Ammon's horn (tissue), 1 donor: ENCODE results near the gene EFNB1.
A peak's percentile ranks its signal among the peaks of the same experiment; 100 is the strongest.

Experiments
- DNase-seq: peaks from one replicate; pipeline ENCODE4 v3.0.0-alpha.2; 2016; ENCODE audit warnings: low spot score

Gene EFNB1

GRCh38 chrX:68827848-68828624 is 785 bp upstream of the EFNB1 start:
- peak; percentile 70 for DNase-seq

GRCh38 chrX:68829582-68830418 is 979 bp downstream of the EFNB1 start:
- DNase-seq = no peak

- DNase-seq = no peak
Observed at GRCh38 chrX:68830419-68831404, 1.9 kb downstream of the EFNB1 start.

- no peak for DNase-seq
Observed at GRCh38 chrX:68831405-68832100, 2.7 kb downstream of the EFNB1 start.

GRCh38 chrX:68832101-68832416 is 3.2 kb downstream of the EFNB1 start:
- DNase-seq = peak; percentile 50

- DNase-seq = no peak
Observed at GRCh38 chrX:68832516-68833447, 4.0 kb downstream of the EFNB1 start.

GRCh38 chrX:68833448-68833805 is 4.6 kb downstream of the EFNB1 start:
- no peak for DNase-seq

GRCh38 chrX:68833855-68834331 is 5.1 kb downstream of the EFNB1 start:
- DNase-seq = no peak

GRCh38 chrX:68834371-68835103 is 5.7 kb downstream of the EFNB1 start:
- DNase-seq = no peak

- DNase-seq = no peak
Observed at GRCh38 chrX:68835104-68835442, 6.3 kb downstream of the EFNB1 start.

GRCh38 chrX:68835468-68835867 is 6.6 kb downstream of the EFNB1 start:
- DNase-seq = no peak

- DNase-seq = no peak
Observed at GRCh38 chrX:68837119-68837518, 8.3 kb downstream of the EFNB1 start.

GRCh38 chrX:68838571-68838910 is 9.7 kb downstream of the EFNB1 start:
- no peak for DNase-seq

- DNase-seq = no peak
Observed at GRCh38 chrX:68839771-68840170, 10.9 kb downstream of the EFNB1 start.

- no peak for DNase-seq
Observed at GRCh38 chrX:68840256-68840655, 11.4 kb downstream of the EFNB1 start.

- no peak for DNase-seq
Observed at GRCh38 chrX:68841251-68842049, 12.6 kb downstream of the EFNB1 start.

GRCh38 chrX:68842351-68842750 is 13.5 kb downstream of the EFNB1 start:
- no peak for DNase-seq

- no peak for DNase-seq
Observed at GRCh38 chrX:68842781-68843581, 14.2 kb downstream of the EFNB1 start.
